Right cardiac atrium (tissue), 5 donors: Measurements from ENCODE around the gene CRK. TPM values are rescaled to one million over a fixed set of nuclear protein-coding genes. Genes with fewer than 3 reads are reported as not detected.

Experiments used
- ATAC-seq, 2 donors: fragments of 200-7000 bp; cut with Tn5 transposase; one replicate each; pipeline versions ENCODE4 v1.8.0 to v1.9.1; 2020; ENCODE audit warnings: moderate library complexity in 2 of 2, mild to moderate bottlenecking in 1 of 2
- DNase-seq, 3 donors: peaks; one replicate each; pipeline ENCODE4 v3.0.0-alpha.2; 2020
- H3K27ac ChIP-seq: one replicate; pipeline ENCODE4 v1.5.1; 2013; ENCODE audit warnings: mild to moderate bottlenecking, low read length, control low read depth, moderate library complexity
- H3K27me3 ChIP-seq: one replicate; pipeline ENCODE4 v1.6.1; 2013; ENCODE audit not compliant: control insufficient read depth, insufficient read depth
- H3K4me1 ChIP-seq: one replicate; pipeline ENCODE4 v1.6.1; 2013; ENCODE audit warnings: low read length; ENCODE audit not compliant: control insufficient read depth, insufficient read depth
- H3K4me3 ChIP-seq: one replicate; pipeline ENCODE4 v1.5.1; 2013; ENCODE audit warnings: low read length, control low read depth
- H3K9me3 ChIP-seq: one replicate; pipeline ENCODE4 v1.6.1; 2013; ENCODE audit warnings: low read length; ENCODE audit not compliant: control insufficient read depth
- WGBS: extraction: QIAGEN DNeasy Blood & Tissue Kit; methylation state at CpG from one replicate; pipeline ENCODE4 v1.1.7; 2013; 5-methylcytosine and 5-hydroxymethylcytosine counted together
- intact Hi-C, 4 donors: fragments of 100-400 bp; cut with DNase I; formaldehyde crosslinking; loops; one replicate each; pipeline versions ENCODE4 v1.11.0 to v1.14.0; 2022 to 2023
- polyA plus RNA-seq: library from polyadenylated mRNA; stranded (reverse); fragments of 200-250 nt; gene quantifications from one replicate; pipeline ENCODE4 v1.2.3, GENCODE V29; 2013
- total RNA-seq, 4 donors: library from RNA; stranded (reverse); fragmentation: NEBNext Ultra II Directional; extraction: Animal tissue kit (Norgen Biotek cat#: 25700); gene quantifications; one replicate each; pipeline ENCODE4 v1.2.1, GENCODE V29; 2021
- donor health status: healthy with polysubstance abuse.
- donor health status: DM: no; HTN: yes; CAD: no.
- donor health status: DM: no; HTN: no; CAD: no.
- donor health status: DM: no; HTN: yes; CAD: no; lungs with severe emphysema.
- donor health status: DM: yes; HTN: yes; CAD: no.

Gene CRK
- total and polyA plus RNA-seq, 5 donors, result 21.3 to 44.8 (median 36.7) TPM

GRCh38 chr17:1473170-1473569, 17.1 kb upstream of the CRK start:
- intact Hi-C loops, result no loop called here
- no peak overlapping the region for H3K27ac ChIP-seq
- ATAC-seq (no peak), DNase-seq (no peak)
- H3K4me1 ChIP-seq, result no peaks in the 10 kb centered on the region
- no peak overlapping the region for H3K4me3 ChIP-seq
- 66% methylated on average over 11 of the region's 11 CpGs for WGBS
- H3K9me3 ChIP-seq, result no peaks in the 10 kb centered on the region
- H3K27me3 ChIP-seq, result no peaks in the 10 kb centered on the region

GRCh38 chr17:1471911-1472821, 16.1 kb upstream of the CRK start:
- peak in 1 of 3 donors; percentile 40 for DNase-seq
- no peaks in the 10 kb centered on the region for H3K9me3 ChIP-seq
- H3K27me3 ChIP-seq, result no peaks in the 10 kb centered on the region
- intact Hi-C loops, result no loop called here
- H3K4me3 ChIP-seq, result no peak overlapping the region
- H3K4me1 ChIP-seq, result no peaks in the 10 kb centered on the region
- no peak for ATAC-seq
- no peak overlapping the region for H3K27ac ChIP-seq
- whole genome bisulfite sequencing, result 86% methylated on average over 42 of the region's 42 CpGs

- intact Hi-C loops, result no loop called here
- Histone ChIP-seq H3K4me1 (no peaks in the 10 kb centered on the region), H3K4me3 (no peak overlapping the region), H3K27ac (no peak overlapping the region), H3K9me3 (no peaks in the 10 kb centered on the region), H3K27me3 (no peaks in the 10 kb centered on the region)
- peak in 1 of 3 donors; percentile 44 for DNase-seq
- no peak for ATAC-seq
- WGBS, result 93% methylated on average over 15 of the region's 15 CpGs
These were observed 15.5 kb upstream of the CRK start for GRCh38 chr17:1471490-1471889.

GRCh38 chr17:1470755-1471462, 14.9 kb upstream of the CRK start:
- 82% methylated on average over 25 of the region's 25 CpGs for WGBS

GRCh38 chr17:1470071-1470754, 14.2 kb upstream of the CRK start:
- peak in 1 of 2 donors; percentile 4 for ATAC-seq
- Histone ChIP-seq H3K9me3 (no peaks in the 10 kb centered on the region), H3K4me3 (no peak overlapping the region), H3K27me3 (no peaks in the 10 kb centered on the region), H3K27ac (no peak overlapping the region), H3K4me1 (no peaks in the 10 kb centered on the region)
- WGBS, result 74% methylated on average over 33 of the region's 33 CpGs
- intact Hi-C loops, result no loop called here
- DNase-seq, result no peak

More at GRCh38 chr17:1470755-1471462, 14.9 kb upstream of the CRK start:
- DNase-seq (peak in 1 of 3 donors; percentile 52), ATAC-seq (peak in 1 of 2 donors; percentile 6)
- no peaks in the 10 kb centered on the region for H3K27me3 ChIP-seq
- H3K4me1 ChIP-seq, result no peaks in the 10 kb centered on the region
- H3K9me3 ChIP-seq, result no peaks in the 10 kb centered on the region
- no peak overlapping the region for H3K27ac ChIP-seq
- no peak overlapping the region for H3K4me3 ChIP-seq
- intact Hi-C loops, result no loop called here

- WGBS, result 69% methylated on average over 28 of the region's 28 CpGs
- intact Hi-C loops, result no loop called here
- H3K4me3 ChIP-seq, result no peak overlapping the region
- no peaks in the 10 kb centered on the region for H3K4me1 ChIP-seq
- H3K9me3 ChIP-seq, result no peaks in the 10 kb centered on the region
- DNase-seq (no peak), ATAC-seq (peak in 1 of 2 donors; percentile 2)
- no peak overlapping the region for H3K27ac ChIP-seq
- no peaks in the 10 kb centered on the region for H3K27me3 ChIP-seq
These were observed 13.3 kb upstream of the CRK start for GRCh38 chr17:1469231-1469852.

GRCh38 chr17:1467898-1468492, 12.0 kb upstream of the CRK start:
- Histone ChIP-seq H3K4me1 (no peaks in the 10 kb centered on the region), H3K9me3 (no peaks in the 10 kb centered on the region), H3K27ac (no peak overlapping the region), H3K4me3 (no peak overlapping the region), H3K27me3 (no peaks in the 10 kb centered on the region)
- peak in 1 of 2 donors; percentile 3 for ATAC-seq
- 72% methylated on average over 21 of the region's 21 CpGs for WGBS
- DNase-seq, result peak; percentile 66 to 77 (median 72)
- intact Hi-C loops, result no loop called here

GRCh38 chr17:1467258-1467657, 11.2 kb upstream of the CRK start:
- no peak overlapping the region for H3K27ac ChIP-seq
- no peaks in the 10 kb centered on the region for H3K9me3 ChIP-seq
- DNase-seq (peak in 1 of 3 donors; percentile 64), ATAC-seq (no peak)
- no peak overlapping the region for H3K4me3 ChIP-seq
- no peaks in the 10 kb centered on the region for H3K27me3 ChIP-seq
- H3K4me1 ChIP-seq, result no peaks in the 10 kb centered on the region
- 89% methylated on average over 16 of the region's 16 CpGs for WGBS
- intact Hi-C loops, result no loop called here

GRCh38 chr17:1464186-1464585, 8.2 kb upstream of the CRK start:
- Histone ChIP-seq H3K4me1 (peaks cover 2% of the 10 kb centered on the region), H3K27me3 (no peaks in the 10 kb centered on the region), H3K27ac (no peak overlapping the region), H3K9me3 (no peaks in the 10 kb centered on the region), H3K4me3 (no peak overlapping the region)
- ATAC-seq, result no peak
- intact Hi-C loops, result no loop called here
- peak in 2 of 3 donors; percentile 13 to 62 for DNase-seq
- 87% methylated on average over 8 of the region's 8 CpGs for WGBS
